HepG2 (cell line): ENCODE measurements around the gene TLCD3B.

Experiments
- FOSL2 ChIP-seq: sonication (generic); formaldehyde crosslinking; IDR thresholded peaks from 2 replicates; pipeline ENCODE4 v1.4.0; 2020; ENCODE audit warnings: missing genetic modification reagents
- GTF2F1 ChIP-seq: fragments of 150-350 bp; IDR thresholded peaks from 2 replicates; pipeline ENCODE4 v1.6.1; 2014; ENCODE audit warnings: low read length
- HOXA3 ChIP-seq: sonication (generic); formaldehyde crosslinking; IDR thresholded peaks from 2 replicates; pipeline ENCODE4 v1.5.0; 2020; ENCODE audit warnings: missing genetic modification reagents
- JUND ChIP-seq: sonication (generic); formaldehyde crosslinking; IDR thresholded peaks from 2 replicates; pipeline ENCODE4 v1.8.0; 2022; ENCODE audit warnings: mild to moderate bottlenecking, missing genetic modification reagents
- KDM5B ChIP-seq: sonication (generic); formaldehyde crosslinking; IDR thresholded peaks from 2 replicates; pipeline ENCODE4 v1.4.0; 2020; ENCODE audit warnings: missing genetic modification reagents, mild to moderate bottlenecking, borderline replicate concordance
- POLR2AphosphoS5 ChIP-seq: IDR thresholded peaks from 2 replicates; pipeline ENCODE4 v1.6.1; 2012; ENCODE audit warnings: low read depth, low read length
- SIN3B ChIP-seq: fragments of 150-350 bp; IDR thresholded peaks from 2 replicates; pipeline ENCODE4 v1.6.1; 2014; ENCODE audit warnings: low read length
- YEATS2 ChIP-seq: sonication (generic); formaldehyde crosslinking; IDR thresholded peaks from 2 replicates; pipeline ENCODE4 v1.4.0; 2020; ENCODE audit warnings: missing genetic modification reagents, borderline replicate concordance

DNA sequence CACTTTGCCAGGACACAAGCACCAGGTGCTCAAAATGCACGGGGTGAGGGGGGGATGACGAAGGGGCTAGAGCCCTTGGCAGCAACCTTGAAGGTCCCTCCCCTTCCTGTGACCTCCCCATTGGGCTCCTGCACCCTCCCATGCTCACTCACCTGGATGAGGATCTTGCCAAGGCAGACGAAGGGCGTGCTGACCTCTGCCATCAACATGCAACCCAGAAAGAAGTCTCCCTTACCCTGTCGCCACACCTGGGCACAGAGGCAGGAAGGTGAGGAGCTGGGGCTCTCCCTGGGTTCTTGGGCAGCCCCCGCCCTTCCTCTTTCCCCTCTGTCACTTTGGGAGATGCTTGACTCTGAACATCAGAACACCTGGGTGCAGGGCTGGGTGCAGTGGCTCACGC, 5.5 kb downstream of the TLCD3B start:
- no peak for TF ChIP-seq POLR2AphosphoS5
- TF ChIP-seq GTF2F1: no peak
- no peak for TF ChIP-seq JUND (CRISPR knock-in tag)
- TF ChIP-seq KDM5B (CRISPR knock-in tag): no peak
- no peak for TF ChIP-seq FOSL2 (CRISPR knock-in tag)
- TF ChIP-seq HOXA3 (CRISPR knock-in tag): no peak
- TF ChIP-seq YEATS2 (CRISPR knock-in tag): no peak
- no peak for TF ChIP-seq SIN3B
